ENCODE measurements around the gene SLC39A13.

SLC39A13 gene

GRCh38 chr11:47369676-47370075 is 38.7 kb upstream of the SLC39A13 start:
- no peak overlapping the region for H3K4me3 ChIP-seq (replicated peaks; ENCODE audit: low read depth, low read length)
- no peak for DNase-seq (ENCODE audit: low read depth)
- TF ChIP-seq CTCF (IDR thresholded peaks at IDR 0.05; ENCODE audit: low read length, missing control alignments), result no peak

GRCh38 chr11:47372422-47372821 is 36.0 kb upstream of the SLC39A13 start:
- no peak for DNase-seq (ENCODE audit: low read depth)
- no peak overlapping the region for H3K4me3 ChIP-seq (replicated peaks; ENCODE audit: low read depth, low read length)
- TF ChIP-seq CTCF (IDR thresholded peaks at IDR 0.05; ENCODE audit: low read length, missing control alignments), result no peak

- H3K4me3 ChIP-seq (replicated peaks; ENCODE audit: low read depth, low read length), result no peak overlapping the region
- TF ChIP-seq CTCF (IDR thresholded peaks at IDR 0.05; ENCODE audit: low read length, missing control alignments), result peak; percentile 93
- DNase-seq (ENCODE audit: low read depth), result peak; percentile 76
Measured at GRCh38 chr11:47373876-47374719, 34.3 kb upstream of the SLC39A13 start.

GRCh38 chr11:47374720-47375019 is 33.7 kb upstream of the SLC39A13 start:
- no peak for TF ChIP-seq CTCF (IDR thresholded peaks at IDR 0.05; ENCODE audit: low read length, missing control alignments)
- no peak for DNase-seq (ENCODE audit: low read depth)
- no peak overlapping the region for H3K4me3 ChIP-seq (replicated peaks; ENCODE audit: low read depth, low read length)

GRCh38 chr11:47375020-47375419 is 33.4 kb upstream of the SLC39A13 start:
- DNase-seq (ENCODE audit: low read depth), result no peak
- no peak for TF ChIP-seq CTCF (IDR thresholded peaks at IDR 0.05; ENCODE audit: low read length, missing control alignments)
- H3K4me3 ChIP-seq (replicated peaks; ENCODE audit: low read depth, low read length), result no peak overlapping the region

- TF ChIP-seq CTCF (IDR thresholded peaks at IDR 0.05; ENCODE audit: low read length, missing control alignments), result no peak
- no peak for DNase-seq (ENCODE audit: low read depth)
- no peak overlapping the region for H3K4me3 ChIP-seq (replicated peaks; ENCODE audit: low read depth, low read length)
Measured at GRCh38 chr11:47375546-47376085, 32.8 kb upstream of the SLC39A13 start.

GRCh38 chr11:47376107-47376524 is 32.3 kb upstream of the SLC39A13 start:
- DNase-seq (ENCODE audit: low read depth), result no peak
- TF ChIP-seq CTCF (IDR thresholded peaks at IDR 0.05; ENCODE audit: low read length, missing control alignments), result no peak
- H3K4me3 ChIP-seq (replicated peaks; ENCODE audit: low read depth, low read length), result no peak overlapping the region

Data from fibroblast of pulmonary artery (primary cell).